Heart left ventricle (tissue), 13 donors: ENCODE results near the gene FHIP1A.

Experiments
- POLR2A ChIP-seq, 2 donors: fragments of 450-650 bp; IDR thresholded peaks; one replicate each; pipeline ENCODE4 v1.6.1; 2017; ENCODE audit warnings: antibody characterized with exemption in 2 of 2, mild to moderate bottlenecking in 2 of 2, moderate library complexity in 2 of 2
- TF ChIP-seq, protein P1 (sequence below), 12 donors: fragments of 200-600 bp; sonication (generic) in 4 of 12; IDR thresholded peaks; one replicate each; pipeline versions ENCODE4 v1.5.0 to v1.8.0; 2018 to 2022; ENCODE audit warnings: antibody characterized with exemption in 12 of 12, mild to moderate bottlenecking in 5 of 12
- donor health status: ischemic (EF 13 %, LVEDD 7.1; RV severe dilation, severe dysfunction).
- donor health status: DM: no; HTN: yes; CAD: no.
- donor health status: DM: no; HTN: no; CAD: no.
- donor health status: ischemic (EF 25% LVEDD 6.9; RV normal size, moderate dysfunction).
- donor health status: ischemic (EF 25% LVEDD 5.7; RV mildly dilated, moderate dysfunction).
- donor health status: ischemic (EF 35%, LVEDD 5.7; RV mildly dilated, moderate dysfunction).
- donor health status: nonischemic (EF 11% LVEDD 7.7; RV severe dilation, severe dysfunction).
- donor health status: DM: yes; HTN: yes; CAD: no.
- donor health status: PGD.
- donor health status: ischemic (EF 29% LVEDD 5.4; RV normal size, mild dysfunction).
- donor health status: nonischemic (EF 23%, LVEDD 6.1; RV moderate dilation, normal function).

DNA sequence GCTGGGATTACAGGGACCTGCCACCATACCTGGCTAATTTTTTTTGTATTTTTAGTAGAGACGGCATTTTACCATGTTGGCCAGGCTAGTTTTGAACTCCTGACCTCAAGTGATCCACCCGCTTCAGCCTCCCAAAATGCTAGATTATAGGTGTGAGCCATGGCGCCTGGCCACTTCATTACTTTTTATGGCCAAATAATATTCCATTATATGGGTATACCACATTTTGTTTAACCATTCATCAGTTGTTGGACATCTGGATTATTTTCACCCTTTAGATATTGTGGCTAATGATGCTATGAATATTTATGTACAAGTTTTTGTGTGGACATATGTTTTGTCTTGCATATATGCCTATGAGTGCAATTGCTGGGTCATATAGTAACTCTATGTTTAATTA lies 8.6 kb upstream of the FHIP1A start:
- TF ChIP-seq, protein P1, sequence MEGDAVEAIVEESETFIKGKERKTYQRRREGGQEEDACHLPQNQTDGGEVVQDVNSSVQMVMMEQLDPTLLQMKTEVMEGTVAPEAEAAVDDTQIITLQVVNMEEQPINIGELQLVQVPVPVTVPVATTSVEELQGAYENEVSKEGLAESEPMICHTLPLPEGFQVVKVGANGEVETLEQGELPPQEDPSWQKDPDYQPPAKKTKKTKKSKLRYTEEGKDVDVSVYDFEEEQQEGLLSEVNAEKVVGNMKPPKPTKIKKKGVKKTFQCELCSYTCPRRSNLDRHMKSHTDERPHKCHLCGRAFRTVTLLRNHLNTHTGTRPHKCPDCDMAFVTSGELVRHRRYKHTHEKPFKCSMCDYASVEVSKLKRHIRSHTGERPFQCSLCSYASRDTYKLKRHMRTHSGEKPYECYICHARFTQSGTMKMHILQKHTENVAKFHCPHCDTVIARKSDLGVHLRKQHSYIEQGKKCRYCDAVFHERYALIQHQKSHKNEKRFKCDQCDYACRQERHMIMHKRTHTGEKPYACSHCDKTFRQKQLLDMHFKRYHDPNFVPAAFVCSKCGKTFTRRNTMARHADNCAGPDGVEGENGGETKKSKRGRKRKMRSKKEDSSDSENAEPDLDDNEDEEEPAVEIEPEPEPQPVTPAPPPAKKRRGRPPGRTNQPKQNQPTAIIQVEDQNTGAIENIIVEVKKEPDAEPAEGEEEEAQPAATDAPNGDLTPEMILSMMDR (IDR thresholded peaks at IDR 0.05): no peak
- no peak for TF ChIP-seq POLR2A (IDR thresholded peaks at IDR 0.05)
